A673 (cell line): ENCODE data around the gene STAT2. TPM values are rescaled to one million over a fixed set of nuclear protein-coding genes. Genes with fewer than 3 reads are reported as not detected.

Source experiments
- BruUV-seq: library from RNA; stranded (reverse); fragments of 400-500 nt; replicated peaks from 2 replicates; lab custom pipeline; 2021; lab: Mats Ljungman, UMichigan
- CTCF ChIA-PET: fragments of 300-600 bp; sonication (Branson Sonifier 250); formaldehyde crosslinking; loops from one replicate; lab custom pipeline; 2022; ENCODE audit warnings: antibody characterized with exemption; lab: Charles Lee
- POLR2A ChIA-PET: fragments of 300-600 bp; sonication (Branson Sonifier 250); formaldehyde crosslinking; loops from one replicate; lab custom pipeline; 2022; ENCODE audit warnings: antibody characterized with exemption; ENCODE audit not compliant: low non-redundant PET; lab: Charles Lee
- DNase-seq: peaks from one replicate; pipeline ENCODE4 v3.0.0-alpha.2; 2015; ENCODE audit warnings: low spot score
- H3K27ac ChIP-seq: fragments of 200-600 bp; sonication (generic); 2 replicates; pipeline ENCODE4 v1.5.1; 2016; ENCODE audit warnings: mixed run types, low read depth, mild to moderate bottlenecking, mixed read lengths, antibody characterized with exemption, low read length; ENCODE audit not compliant: poor library complexity, severe bottlenecking
- H3K27me3 ChIP-seq: fragments of 200-600 bp; sonication (generic); replicated peaks from 2 replicates; pipeline ENCODE4 v1.6.1; 2017; ENCODE audit warnings: mixed run types, low read depth, mild to moderate bottlenecking, mixed read lengths, antibody characterized with exemption, low read length; ENCODE audit not compliant: insufficient read depth, poor library complexity
- H3K36me3 ChIP-seq: fragments of 200-600 bp; sonication (generic); 2 replicates; pipeline ENCODE4 v1.6.1; 2016; ENCODE audit warnings: mixed run types, mild to moderate bottlenecking, mixed read lengths, antibody characterized with exemption, low read length; ENCODE audit not compliant: insufficient read depth, poor library complexity, severe bottlenecking
- H3K4me1 ChIP-seq: fragments of 200-600 bp; sonication (generic); 2 replicates; pipeline ENCODE4 v1.6.1; 2017; ENCODE audit warnings: mixed run types, mild to moderate bottlenecking, mixed read lengths, antibody characterized with exemption, low read length; ENCODE audit not compliant: insufficient read depth, poor library complexity, severe bottlenecking
- H3K4me3 ChIP-seq: fragments of 200-600 bp; sonication (generic); 2 replicates; pipeline ENCODE4 v1.5.1; 2016; ENCODE audit warnings: low read depth, mixed run types, mild to moderate bottlenecking, mixed read lengths, low read length; ENCODE audit not compliant: poor library complexity, severe bottlenecking
- H3K9me3 ChIP-seq: fragments of 200-600 bp; sonication (generic); 2 replicates; pipeline ENCODE4 v1.6.1; 2016; ENCODE audit warnings: mixed run types, low read depth, mild to moderate bottlenecking, mixed read lengths, antibody characterized with exemption, low read length; ENCODE audit not compliant: poor library complexity, severe bottlenecking
- CTCF ChIP-seq: fragments of 300-800, 200-600 bp; sonication (generic); conservative IDR thresholded peaks from 2 replicates; pipeline ENCODE4 v1.5.1; 2017; ENCODE audit warnings: low read depth, mild to moderate bottlenecking, antibody characterized with exemption, low read length, moderate library complexity, mixed read lengths
- EZH2 ChIP-seq: fragments of 200-600 bp; sonication (generic); IDR thresholded peaks from 2 replicates; pipeline ENCODE4 v1.6.1; 2017; ENCODE audit warnings: borderline replicate concordance, low read depth, mild to moderate bottlenecking, mixed read lengths, antibody characterized with exemption, low read length; ENCODE audit not compliant: poor library complexity, severe bottlenecking
- intact Hi-C: fragments of 100-400 bp; cut with micrococcal nuclease; formaldehyde crosslinking; loops from one replicate; pipeline ENCODE4 v1.10.0; 2022; ENCODE audit not compliant: unreplicated experiment
- total RNA-seq: library from RNA; stranded (reverse); gene quantifications from 2 replicates; pipeline ENCODE4 v1.2.3, GENCODE V29; 2021

STAT2 gene
- total RNA-seq, 1 experiment from 2014 or later: 41.0 TPM

GRCh38 chr12:56333679-56334489 is 26.0 kb downstream of the STAT2 start, which contains the start of gene PAN2:
Gene PAN2, minus strand, starts transcription at chr12:56334000. Its CDS starts 906 bp downstream, at chr12:56333094.
- ChIA-PET POLR2A (no interaction called here), CTCF (interaction anchor here (0.6 kb wide), 1 partner anchor 34 kb away, joined by 3 read pairs; no protein-coding TSS in a partner anchor)
- peak; percentile 72 for TF ChIP-seq CTCF
- no peak for TF ChIP-seq EZH2
- peak; percentile 99 for DNase-seq
- Histone ChIP-seq H3K36me3 (no peaks in the 10 kb centered on the region), H3K4me1 (peaks cover 7% of the 10 kb centered on the region), H3K9me3 (no peaks in the 10 kb centered on the region), H3K4me3 (peak within 1 kb of the TSS; percentile 68), H3K27ac (peak within 1 kb of the TSS; percentile 94), H3K27me3 (no peaks in the 10 kb centered on the region)
- intact Hi-C loops: no loop called here
- BruUV-seq: no TSS peak

- ChIA-PET CTCF (interaction anchor here (0.6 kb wide), 1 partner anchor 35 kb away, joined by 3 read pairs; no protein-coding TSS in a partner anchor), POLR2A (no interaction called here)
- BruUV-seq: TSS peak; percentile 79
- Histone ChIP-seq H3K9me3 (no peaks in the 10 kb centered on the region), H3K27ac (peak overlapping the region; percentile 94), H3K4me3 (peak overlapping the region; percentile 68), H3K4me1 (peaks cover 7% of the 10 kb centered on the region), H3K36me3 (no peaks in the 10 kb centered on the region), H3K27me3 (no peaks in the 10 kb centered on the region)
- no peak for TF ChIP-seq CTCF
- TF ChIP-seq EZH2: no peak
- intact Hi-C loops: no loop called here
- no peak for DNase-seq
Observed at GRCh38 chr12:56333197-56333678, 26.7 kb downstream of the STAT2 start.

GRCh38 chr12:56332512-56333196 is 27.3 kb downstream of the STAT2 start:
- H3K4me3 ChIP-seq: peak overlapping the region; percentile 68
- DNase-seq: no peak
- TF ChIP-seq EZH2 (no peak), CTCF (no peak)
- H3K9me3 ChIP-seq: no peaks in the 10 kb centered on the region
- peak overlapping the region; percentile 94 for H3K27ac ChIP-seq
- POLR2A ChIA-PET: no interaction called here
- no TSS peak for BruUV-seq
- CTCF ChIA-PET: no interaction called here
- peaks cover 7% of the 10 kb centered on the region for H3K4me1 ChIP-seq
- intact Hi-C loops: no loop called here
- no peaks in the 10 kb centered on the region for H3K36me3 ChIP-seq
- no peaks in the 10 kb centered on the region for H3K27me3 ChIP-seq
